ENCODE data around the gene FAM90A26. TPM values are rescaled to one million over a fixed set of nuclear protein-coding genes. Genes with fewer than 3 reads are reported as not detected.
"Not testable (repeated sequence)": the region's sequence is repeated elsewhere in the genome, so short reads cannot be mapped to it uniquely, and the experiment has no call there.

The FAM90A26 gene
- total RNA-seq (2014; rRNA removed; shearing (Covaris generic)): not detected in 2 replicates
- not detected in 2 replicates for polyA plus RNA-seq (2015; cell fraction: cytosol; rRNA removed)
- polyA plus RNA-seq (2015; cell fraction: nucleus; rRNA removed): not detected in 2 replicates

GRCh38 chr4:9169791-9170459, at the start of gene FAM90A26:
TSS of gene FAM90A26 (plus strand) at chr4:9170409. CDS start at chr4:9173173, 2,764 bp downstream.
- not testable (repeated sequence) for DNase-seq (ENCODE audit: low read depth)

- DNase-seq (ENCODE audit: low read depth): not testable (repeated sequence)
Measured at GRCh38 chr4:9122711-9123110, 47.5 kb upstream of the FAM90A26 start.

- not testable (repeated sequence) for DNase-seq (ENCODE audit: low read depth)
Measured at GRCh38 chr4:9123572-9124007, 46.6 kb upstream of the FAM90A26 start.

- not testable (repeated sequence) for DNase-seq (ENCODE audit: low read depth)
Measured at GRCh38 chr4:9125601-9126161, 44.5 kb upstream of the FAM90A26 start.

- DNase-seq (ENCODE audit: low read depth): peak; percentile 29
Measured at GRCh38 chr4:9131420-9131819, 38.8 kb upstream of the FAM90A26 start.

- DNase-seq (ENCODE audit: low read depth): not testable (repeated sequence)
Measured at GRCh38 chr4:9132849-9133248, 37.4 kb upstream of the FAM90A26 start.

- DNase-seq (ENCODE audit: low read depth): not testable (repeated sequence)
Measured at GRCh38 chr4:9134011-9134410, 36.2 kb upstream of the FAM90A26 start.

GRCh38 chr4:9134556-9134955, 35.7 kb upstream of the FAM90A26 start:
- not testable (repeated sequence) for DNase-seq (ENCODE audit: low read depth)

- DNase-seq (ENCODE audit: low read depth): not testable (repeated sequence)
Measured at GRCh38 chr4:9141050-9141449, 29.2 kb upstream of the FAM90A26 start.

- not testable (repeated sequence) for DNase-seq (ENCODE audit: low read depth)
Measured at GRCh38 chr4:9142786-9143185, 27.4 kb upstream of the FAM90A26 start.

- DNase-seq (ENCODE audit: low read depth): no peak
Measured at GRCh38 chr4:9143421-9144080, 26.7 kb upstream of the FAM90A26 start.

GRCh38 chr4:9146967-9147366, 23.2 kb upstream of the FAM90A26 start:
- DNase-seq (ENCODE audit: low read depth): no peak

- not testable (repeated sequence) for DNase-seq (ENCODE audit: low read depth)
Measured at GRCh38 chr4:9147368-9147767, 22.8 kb upstream of the FAM90A26 start.

- peak; percentile 48 for DNase-seq (ENCODE audit: low read depth)
Measured at GRCh38 chr4:9148611-9149409, 21.4 kb upstream of the FAM90A26 start.

- not testable (repeated sequence) for DNase-seq (ENCODE audit: low read depth)
Measured at GRCh38 chr4:9151809-9152179, 18.4 kb upstream of the FAM90A26 start.

- peak; percentile 95 for DNase-seq (ENCODE audit: low read depth)
Measured at GRCh38 chr4:9152180-9153007, 17.8 kb upstream of the FAM90A26 start.

- DNase-seq (ENCODE audit: low read depth): not testable (repeated sequence)
Measured at GRCh38 chr4:9153008-9153570, 17.1 kb upstream of the FAM90A26 start.

- peak; percentile 39 for DNase-seq (ENCODE audit: low read depth)
Measured at GRCh38 chr4:9153571-9154157, 16.5 kb upstream of the FAM90A26 start.

- DNase-seq (ENCODE audit: low read depth): not testable (repeated sequence)
Measured at GRCh38 chr4:9155101-9155886, 14.9 kb upstream of the FAM90A26 start.
